Natural killer cell (primary cell): ENCODE data around the gene MINDY1. TPM values are rescaled to one million over a fixed set of nuclear protein-coding genes. Genes with fewer than 3 reads are reported as not detected.

Experiments
- ATAC-seq, 3 donors: fragments of 150-1000 bp in 2 of 3; fragments of 200-7000 bp in 1 of 3; cut with Tn5 transposase; 1 replicate in 1 of 3; 2 replicates in 2 of 3; pipeline ENCODE4 v1.10.0; 2021; ENCODE audit warnings: mild to moderate bottlenecking in 2 of 3, moderate library complexity in 2 of 3
- DNase-seq, 2 donors: peaks; one replicate each; pipeline versions ENCODE4 v3.0.0 to v3.0.0-alpha.2; 2013 to 2021; ENCODE audit warnings: mixed read lengths in 1 of 2
- H3K27ac ChIP-seq: one replicate; pipeline ENCODE4 v1.5.1; 2013; ENCODE audit warnings: mild to moderate bottlenecking, low read length
- H3K27me3 ChIP-seq: one replicate; pipeline ENCODE4 v1.6.1; 2013; ENCODE audit warnings: low read length; ENCODE audit not compliant: control insufficient read depth, insufficient read depth
- H3K36me3 ChIP-seq: one replicate; pipeline ENCODE4 v1.6.1; 2013; ENCODE audit warnings: low read length; ENCODE audit not compliant: control insufficient read depth, insufficient read depth
- H3K4me1 ChIP-seq: one replicate; pipeline ENCODE4 v1.6.1; 2013; ENCODE audit warnings: low read length; ENCODE audit not compliant: control insufficient read depth, insufficient read depth
- H3K4me3 ChIP-seq: one replicate; pipeline ENCODE4 v1.5.1; 2013; ENCODE audit warnings: low read length
- H3K9me3 ChIP-seq: one replicate; pipeline ENCODE4 v1.6.1; 2013; ENCODE audit warnings: low read length; ENCODE audit not compliant: control insufficient read depth, insufficient read depth
- H3K27ac Mint-ChIP-seq, 2 donors: one replicate each; pipeline ENCODE4 v1.8.0; 2022; ENCODE audit warnings: mild to moderate bottlenecking in 2 of 2, mixed read lengths in 2 of 2, moderate library complexity in 1 of 2
- H3K27me3 Mint-ChIP-seq, 2 donors: one replicate each; pipeline ENCODE4 v1.8.0; 2022; ENCODE audit warnings: low read depth in 2 of 2, mixed read lengths in 2 of 2
- H3K36me3 Mint-ChIP-seq: one replicate; pipeline ENCODE4 v1.8.0; 2022; ENCODE audit warnings: mixed read lengths
- H3K4me1 Mint-ChIP-seq, 2 donors: one replicate each; pipeline ENCODE4 v1.8.0; 2022; ENCODE audit warnings: mixed read lengths in 2 of 2
- H3K4me3 Mint-ChIP-seq: one replicate; pipeline ENCODE4 v1.8.0; 2022; ENCODE audit warnings: mild to moderate bottlenecking, moderate library complexity, mixed read lengths
- H3K9me3 Mint-ChIP-seq, 2 donors: one replicate each; pipeline ENCODE4 v1.8.0; 2022; ENCODE audit warnings: mixed read lengths in 2 of 2
- WGBS: methylation state at CpG from one replicate; pipeline ENCODE4 v1.1.7; 2013; ENCODE audit warnings: missing lambda C conversion rate; ENCODE audit not compliant: insufficient coverage; 5-methylcytosine and 5-hydroxymethylcytosine counted together
- intact Hi-C: fragments of 100-400 bp; cut with micrococcal nuclease; formaldehyde crosslinking; loops from one replicate; pipeline ENCODE4 v1.14.2; 2022
- total RNA-seq, 4 donors: library from RNA; stranded (reverse); fragments of 120-200 nt in 1 of 4; gene quantifications; one replicate each; pipeline versions ENCODE4 v1.2.3 to v1.2.4, GENCODE V29; 2013 to 2022
- TF ChIP-seq, protein P1 (sequence below): fragments of 200-600 bp; IDR thresholded peaks from one replicate; pipeline ENCODE4 v1.8.0; 2022; ENCODE audit warnings: antibody characterized with exemption

Gene MINDY1
- total RNA-seq, 3 donors from 2014 or later (not counting 1 experiment from before 2014, with no cell fraction given) = 14.0 to 15.6 (median 15.2) TPM

DNA sequence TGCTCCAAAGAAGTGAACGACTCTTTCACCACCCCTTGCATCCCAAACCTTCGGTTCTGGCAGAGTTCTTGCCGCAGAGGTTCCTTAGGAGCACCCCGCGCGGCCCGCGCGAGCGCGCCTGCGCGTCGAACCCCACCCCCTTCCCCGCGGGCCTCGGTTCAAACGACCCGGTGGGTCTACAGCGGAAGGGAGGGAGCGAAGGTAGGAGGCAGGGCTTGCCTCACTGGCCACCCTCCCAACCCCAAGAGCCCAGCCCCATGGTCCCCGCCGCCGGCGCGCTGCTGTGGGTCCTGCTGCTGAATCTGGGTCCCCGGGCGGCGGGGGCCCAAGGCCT is 40.9 kb upstream of the MINDY1 start, which contains the start of gene C1orf56:
TSS of gene C1orf56 (plus strand) at position 161 of the 334 bp plus-strand sequence. CDS start at position 258, 97 bp downstream.
- no peaks in the 10 kb centered on the region for H3K9me3 Mint-ChIP-seq
- intact Hi-C loops = no loop called here
- DNase-seq = peak; percentile 49 to 79

DNA sequence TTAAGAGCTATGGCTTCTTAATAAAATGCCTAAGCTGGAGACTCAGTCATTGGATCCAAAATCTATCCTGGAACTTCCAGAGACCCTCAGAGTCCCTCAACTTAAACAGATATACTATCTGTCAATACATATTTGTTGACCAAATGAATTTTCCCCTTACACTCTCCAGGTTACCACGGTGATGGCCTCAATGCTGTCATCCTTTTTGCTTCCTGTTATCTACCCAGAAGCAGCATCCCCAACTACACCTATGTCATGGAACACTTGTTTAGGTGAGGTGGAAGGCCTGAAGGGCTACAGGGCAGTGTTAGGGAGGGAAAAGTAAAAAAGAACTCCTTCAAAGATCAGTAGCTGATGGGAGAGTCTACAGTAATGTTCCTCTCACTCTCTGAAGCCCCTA is 36.5 kb upstream of the MINDY1 start:
- Histone ChIP-seq H3K4me1 (peaks cover 10% of the 10 kb centered on the region), H3K36me3 (no peaks in the 10 kb centered on the region), H3K27me3 (no peaks in the 10 kb centered on the region), H3K27ac (no peak overlapping the region), H3K9me3 (no peaks in the 10 kb centered on the region), H3K4me3 (no peak overlapping the region)
- H3K36me3 Mint-ChIP-seq = no peaks in the 10 kb centered on the region
- peaks cover 16 to 26% of the 10 kb centered on the region in 2 donors for H3K4me1 Mint-ChIP-seq
- TF ChIP-seq, protein P1, sequence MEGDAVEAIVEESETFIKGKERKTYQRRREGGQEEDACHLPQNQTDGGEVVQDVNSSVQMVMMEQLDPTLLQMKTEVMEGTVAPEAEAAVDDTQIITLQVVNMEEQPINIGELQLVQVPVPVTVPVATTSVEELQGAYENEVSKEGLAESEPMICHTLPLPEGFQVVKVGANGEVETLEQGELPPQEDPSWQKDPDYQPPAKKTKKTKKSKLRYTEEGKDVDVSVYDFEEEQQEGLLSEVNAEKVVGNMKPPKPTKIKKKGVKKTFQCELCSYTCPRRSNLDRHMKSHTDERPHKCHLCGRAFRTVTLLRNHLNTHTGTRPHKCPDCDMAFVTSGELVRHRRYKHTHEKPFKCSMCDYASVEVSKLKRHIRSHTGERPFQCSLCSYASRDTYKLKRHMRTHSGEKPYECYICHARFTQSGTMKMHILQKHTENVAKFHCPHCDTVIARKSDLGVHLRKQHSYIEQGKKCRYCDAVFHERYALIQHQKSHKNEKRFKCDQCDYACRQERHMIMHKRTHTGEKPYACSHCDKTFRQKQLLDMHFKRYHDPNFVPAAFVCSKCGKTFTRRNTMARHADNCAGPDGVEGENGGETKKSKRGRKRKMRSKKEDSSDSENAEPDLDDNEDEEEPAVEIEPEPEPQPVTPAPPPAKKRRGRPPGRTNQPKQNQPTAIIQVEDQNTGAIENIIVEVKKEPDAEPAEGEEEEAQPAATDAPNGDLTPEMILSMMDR = no peak
- intact Hi-C loops = no loop called here
- no peaks in the 10 kb centered on the region for H3K9me3 Mint-ChIP-seq
- H3K4me3 Mint-ChIP-seq = no peak overlapping the region
- no peaks in the 10 kb centered on the region for H3K27me3 Mint-ChIP-seq
- DNase-seq = peak in 1 of 2 donors; percentile 32
- no peak for ATAC-seq
- WGBS = 100% methylated on average over 1 of the region's 1 CpG
- no peak overlapping the region for H3K27ac Mint-ChIP-seq

More for the DNA sequence above, 40.9 kb upstream of the MINDY1 start, which contains the start of gene C1orf56:
- peaks cover 8% of the 10 kb centered on the region for H3K36me3 Mint-ChIP-seq
- peak; percentile 53 to 66 (median 56) for ATAC-seq
- Histone ChIP-seq H3K27me3 (no peaks in the 10 kb centered on the region), H3K27ac (peak within 1 kb of the TSS; percentile 87), H3K9me3 (no peaks in the 10 kb centered on the region), H3K36me3 (peaks cover 18% of the 10 kb centered on the region), H3K4me3 (peak within 1 kb of the TSS; percentile 93), H3K4me1 (peaks cover 25% of the 10 kb centered on the region)
- H3K27me3 Mint-ChIP-seq = no peaks in the 10 kb centered on the region
- 0% methylated on average over 29 of the region's 29 CpGs for WGBS
- H3K4me1 Mint-ChIP-seq = peaks cover 52 to 54% of the 10 kb centered on the region in 2 donors
- peak within 1 kb of the TSS; percentile 96 for H3K4me3 Mint-ChIP-seq
- H3K27ac Mint-ChIP-seq = peak within 1 kb of the TSS; percentile 98 to 99
- TF ChIP-seq, protein P1 = no peak

DNA sequence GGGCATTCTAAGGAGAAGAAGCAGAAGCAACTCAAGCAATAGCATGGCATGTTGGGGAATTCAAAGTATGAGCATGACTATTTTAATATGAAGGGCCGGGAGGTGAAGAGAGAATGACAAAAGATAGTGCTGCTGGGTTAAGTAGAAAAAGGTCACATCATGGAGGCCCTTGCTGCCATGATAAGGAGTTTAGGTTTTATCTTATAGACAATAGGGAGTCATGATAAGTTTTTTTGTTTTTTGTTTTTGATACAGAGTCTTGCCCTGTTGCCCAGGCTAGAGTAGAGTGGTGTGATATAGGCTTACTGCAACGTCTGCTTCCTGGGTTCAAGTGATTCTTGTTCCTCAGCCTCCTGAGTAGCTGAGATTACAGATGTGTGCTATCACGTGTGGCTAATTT is 32.8 kb upstream of the MINDY1 start:
- no peak for ATAC-seq
- TF ChIP-seq, protein P1 = no peak
- H3K4me3 ChIP-seq = no peak overlapping the region
- H3K9me3 Mint-ChIP-seq = no peaks in the 10 kb centered on the region
- intact Hi-C loops = no loop called here
- no peak for DNase-seq
- no peak overlapping the region for H3K27ac Mint-ChIP-seq
- H3K9me3 ChIP-seq = no peaks in the 10 kb centered on the region
- H3K4me1 ChIP-seq = no peaks in the 10 kb centered on the region
- 90% methylated on average over 3 of the region's 3 CpGs for WGBS
- no peak overlapping the region for H3K27ac ChIP-seq
- H3K36me3 ChIP-seq = no peaks in the 10 kb centered on the region
- no peak overlapping the region for H3K4me3 Mint-ChIP-seq
- H3K4me1 Mint-ChIP-seq = no peaks in the 10 kb centered on the region
- peaks cover 6% of the 10 kb centered on the region for H3K36me3 Mint-ChIP-seq
- H3K27me3 ChIP-seq = no peaks in the 10 kb centered on the region
- no peaks in the 10 kb centered on the region for H3K27me3 Mint-ChIP-seq

DNA sequence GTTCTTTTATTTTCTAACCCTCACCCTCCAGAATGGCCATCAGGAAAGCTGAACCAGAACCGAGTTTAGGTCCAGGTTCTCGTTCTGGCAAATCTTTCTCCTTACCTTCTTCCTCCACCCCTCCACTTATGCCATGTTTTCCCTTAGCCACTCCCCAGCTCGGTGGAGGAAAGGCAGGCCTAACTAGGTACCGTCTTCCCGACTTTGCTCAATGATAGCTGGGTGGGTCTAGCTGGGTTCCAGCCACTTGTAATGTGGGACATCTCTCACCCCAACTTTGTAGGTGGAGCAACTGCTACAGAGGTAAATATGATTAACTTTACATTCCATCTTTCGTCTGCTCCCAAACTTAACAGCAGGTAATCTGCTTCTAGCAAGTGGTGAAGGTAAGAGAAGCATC is 30.3 kb upstream of the MINDY1 start:
- Histone ChIP-seq H3K4me3 (no peak overlapping the region), H3K36me3 (peaks cover 9% of the 10 kb centered on the region), H3K27me3 (no peaks in the 10 kb centered on the region), H3K27ac (no peak overlapping the region), H3K4me1 (no peaks in the 10 kb centered on the region), H3K9me3 (no peaks in the 10 kb centered on the region)
- Mint-ChIP-seq H3K36me3 (peaks cover 11% of the 10 kb centered on the region), H3K27ac (no peak overlapping the region), H3K4me1 (no peaks in the 10 kb centered on the region), H3K9me3 (no peaks in the 10 kb centered on the region), H3K4me3 (no peak overlapping the region), H3K27me3 (no peaks in the 10 kb centered on the region)
- intact Hi-C loops = no loop called here
- no peak for ATAC-seq
- 91% methylated on average over 5 of the region's 6 CpGs for WGBS
- DNase-seq = no peak
- TF ChIP-seq, protein P1 = no peak
